ENCODE measurements around the gene NDUFA8.

The NDUFA8 gene

GRCh38 chr9:122134822-122135528, 24.6 kb downstream of the NDUFA8 start:
- DNase-seq, result no peak

- no peak for DNase-seq
Measured at GRCh38 chr9:122133984-122134535, 25.5 kb downstream of the NDUFA8 start.

DNA sequence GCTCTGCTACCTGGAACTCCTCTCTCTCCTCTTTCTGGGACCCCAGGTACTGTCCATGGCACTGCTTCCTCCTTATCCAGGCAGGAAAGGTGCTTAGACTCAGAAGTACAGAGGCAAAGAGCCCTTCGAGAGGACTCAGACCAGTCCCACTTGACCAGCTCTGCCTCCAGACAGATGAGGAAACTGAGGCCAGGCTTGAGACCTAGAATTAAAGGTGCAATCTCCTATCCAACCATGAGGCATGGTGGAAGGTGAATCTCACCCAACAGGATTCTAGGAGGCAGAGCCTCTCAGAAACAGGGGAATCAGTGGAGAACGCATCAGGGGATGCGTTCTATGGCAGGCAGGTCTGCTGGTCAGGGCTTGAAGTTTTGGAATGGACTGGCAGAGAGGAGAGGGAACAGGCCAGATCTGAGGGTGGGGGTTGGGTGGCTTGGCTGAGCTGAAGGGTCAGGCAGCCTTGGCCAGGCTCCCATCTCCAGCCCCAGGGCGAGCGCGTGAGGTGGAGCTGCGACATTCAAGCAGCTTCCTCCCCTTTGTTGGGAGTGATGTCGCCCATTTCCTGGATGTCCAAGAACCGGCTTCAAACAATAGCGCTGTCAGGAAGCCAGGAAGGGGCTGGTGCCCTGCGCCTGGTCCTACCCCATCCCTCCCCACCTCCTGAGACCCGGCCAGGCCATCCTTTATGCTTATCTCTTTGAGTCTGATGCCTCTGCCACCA, 26.2 kb downstream of the NDUFA8 start:
- DNase-seq, result no peak

GRCh38 chr9:122132539-122132938, 27.0 kb downstream of the NDUFA8 start:
- no peak for DNase-seq

- DNase-seq, result no peak
Measured at GRCh38 chr9:122131401-122132001, 28.1 kb downstream of the NDUFA8 start.

- DNase-seq, result no peak
Measured at GRCh38 chr9:122130837-122131236, 28.7 kb downstream of the NDUFA8 start.

DNA sequence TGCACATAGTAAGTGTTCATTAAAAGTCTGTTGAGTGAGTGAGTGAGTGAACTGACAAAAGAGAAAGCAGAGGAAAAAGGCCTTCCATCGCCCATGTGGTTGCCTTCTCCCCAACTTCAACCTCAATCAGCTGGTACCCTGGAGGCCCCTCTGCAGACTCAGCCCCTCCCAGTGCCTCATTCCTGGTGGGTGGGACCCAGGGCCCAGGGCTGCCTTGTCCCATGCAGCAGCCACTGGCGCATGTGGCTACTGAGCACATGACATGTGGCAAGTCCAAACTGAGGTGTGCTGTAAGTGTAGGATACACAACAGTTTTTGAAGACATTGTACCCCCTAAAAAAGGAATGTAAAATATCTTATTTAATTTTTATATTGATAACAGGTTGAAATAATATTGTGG, 29.6 kb downstream of the NDUFA8 start:
- DNase-seq, result no peak

- no peak for DNase-seq
Measured at GRCh38 chr9:122128969-122129343, 30.6 kb downstream of the NDUFA8 start.

- no peak for DNase-seq
Measured at GRCh38 chr9:122128007-122128968, 31.3 kb downstream of the NDUFA8 start.

DNA sequence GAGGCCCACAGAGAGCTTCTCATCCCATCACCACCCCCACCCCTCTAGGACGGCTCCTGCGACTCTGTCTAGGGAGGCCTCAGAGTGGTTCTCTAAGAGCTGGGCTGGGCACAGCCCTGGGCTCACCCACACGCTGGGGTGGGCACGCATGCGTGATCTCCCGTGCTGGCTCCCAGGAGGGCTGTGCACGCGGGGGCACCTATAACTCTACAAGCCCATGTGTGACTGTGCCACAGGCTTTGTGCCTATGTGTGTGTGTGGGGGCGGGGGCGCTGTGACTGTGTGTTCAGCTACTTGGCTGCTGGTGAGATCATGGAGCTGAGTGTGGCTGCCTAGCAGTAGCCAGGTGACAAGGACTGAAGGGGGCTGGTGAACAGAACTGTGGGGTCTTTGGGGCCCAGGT, 32.2 kb downstream of the NDUFA8 start:
- no peak for DNase-seq

DNA sequence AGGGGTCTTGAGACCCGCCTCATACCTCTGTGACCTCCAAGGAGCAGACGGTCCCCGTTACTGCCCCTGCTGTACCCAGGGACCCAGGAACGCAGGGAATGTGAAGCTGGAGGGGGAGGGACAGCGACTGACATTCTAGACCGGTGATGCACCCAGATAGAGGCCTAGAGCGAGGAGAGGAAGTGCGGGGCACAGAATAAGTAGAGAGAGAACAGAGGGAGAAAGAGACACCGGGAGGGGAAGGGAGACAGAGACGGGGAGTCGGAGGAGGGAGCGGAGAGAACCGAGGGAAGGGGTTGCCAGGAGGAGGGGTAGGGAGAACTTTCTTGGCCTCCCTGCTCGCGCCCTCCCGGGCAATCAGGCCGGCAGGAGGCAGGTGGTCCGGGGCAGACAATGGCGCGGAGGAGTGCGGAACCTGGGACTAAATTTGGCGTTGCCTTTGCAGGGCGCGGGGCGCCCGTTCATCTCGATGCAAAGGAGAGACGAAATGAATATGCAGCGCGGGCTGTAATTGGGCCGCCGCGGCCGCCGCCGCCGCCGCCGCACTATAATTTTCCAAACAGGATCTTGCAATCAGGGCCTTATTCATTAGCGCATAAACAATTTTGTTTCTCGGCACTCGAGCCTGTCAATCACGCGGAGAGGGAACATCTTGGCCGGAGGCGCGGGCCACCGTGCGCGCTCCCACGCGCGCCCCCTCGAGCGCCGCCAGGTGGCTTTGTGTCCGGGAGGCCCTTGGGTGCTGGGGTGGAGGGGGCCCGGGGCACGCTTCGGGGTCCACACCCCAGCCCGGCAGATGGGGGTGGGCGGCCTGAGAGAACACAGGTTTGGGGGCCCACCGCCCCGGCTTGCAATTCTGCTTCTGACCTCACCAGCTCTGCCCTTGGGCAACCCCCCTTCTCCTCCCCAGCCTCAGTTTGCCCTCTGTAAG, 33.0 kb downstream of the NDUFA8 start:
- no peak for DNase-seq

DNA sequence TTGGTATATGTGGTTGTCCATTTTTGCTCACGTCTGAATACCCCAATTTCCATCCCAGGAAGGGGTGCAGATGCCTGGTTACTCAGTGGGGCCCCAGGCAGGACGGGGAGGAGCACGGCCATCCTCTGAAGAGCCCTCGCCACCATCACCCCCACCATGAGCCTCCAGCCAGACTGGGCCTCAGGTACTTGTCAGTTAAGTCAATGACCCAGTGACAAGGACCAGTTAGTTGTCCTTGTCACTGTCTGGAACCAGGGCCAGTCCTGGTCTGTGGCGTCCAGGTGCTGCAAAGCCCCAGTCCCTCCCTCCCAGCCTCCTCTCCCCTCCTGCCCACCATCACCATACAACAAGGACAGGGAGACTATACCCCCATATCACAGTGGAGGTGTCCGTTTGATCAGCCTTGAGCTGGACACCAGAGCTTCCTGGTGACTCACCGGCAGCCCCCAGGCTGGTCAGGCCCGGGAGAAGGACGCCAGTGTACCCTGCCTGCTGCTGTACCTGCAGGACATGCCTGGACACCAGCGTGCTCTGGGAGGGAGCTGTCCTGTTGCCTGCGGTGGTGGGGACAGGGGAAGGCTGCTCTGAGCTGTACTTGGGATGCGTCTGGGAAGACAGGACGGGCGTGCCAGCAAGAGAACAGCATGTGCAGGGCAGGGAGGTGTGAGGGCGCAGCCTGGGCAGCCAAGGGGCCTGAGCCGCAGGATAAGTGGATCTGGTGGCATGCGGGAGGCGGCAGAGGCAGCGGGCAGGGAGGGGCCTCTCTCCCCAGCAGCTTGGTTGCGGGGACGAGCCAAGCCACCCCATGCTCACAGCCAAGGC, 33.9 kb downstream of the NDUFA8 start:
- no peak for DNase-seq

DNA sequence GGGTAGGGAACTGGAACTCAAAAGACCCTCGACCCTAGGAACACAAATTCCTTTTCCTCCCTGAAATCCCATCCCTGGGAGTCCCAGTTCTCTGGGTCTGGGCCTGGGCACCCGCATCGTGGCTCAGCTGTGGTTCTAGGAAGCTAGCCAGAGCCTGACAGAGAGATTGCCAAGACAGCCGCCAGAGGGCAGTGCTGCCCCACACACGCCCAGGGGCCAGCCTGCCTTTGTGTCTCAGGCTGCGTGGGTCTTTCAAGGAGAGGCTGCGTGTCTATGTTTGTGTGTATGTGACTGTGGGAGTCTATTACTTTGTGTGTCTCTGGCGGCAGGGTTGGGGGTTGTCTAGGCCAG, 34.4 kb downstream of the NDUFA8 start:
- peak; percentile 70 for DNase-seq

GRCh38 chr9:122124528-122124927, 35.1 kb downstream of the NDUFA8 start:
- no peak for DNase-seq

- no peak for DNase-seq
Measured at GRCh38 chr9:122124048-122124447, 35.5 kb downstream of the NDUFA8 start.

DNA sequence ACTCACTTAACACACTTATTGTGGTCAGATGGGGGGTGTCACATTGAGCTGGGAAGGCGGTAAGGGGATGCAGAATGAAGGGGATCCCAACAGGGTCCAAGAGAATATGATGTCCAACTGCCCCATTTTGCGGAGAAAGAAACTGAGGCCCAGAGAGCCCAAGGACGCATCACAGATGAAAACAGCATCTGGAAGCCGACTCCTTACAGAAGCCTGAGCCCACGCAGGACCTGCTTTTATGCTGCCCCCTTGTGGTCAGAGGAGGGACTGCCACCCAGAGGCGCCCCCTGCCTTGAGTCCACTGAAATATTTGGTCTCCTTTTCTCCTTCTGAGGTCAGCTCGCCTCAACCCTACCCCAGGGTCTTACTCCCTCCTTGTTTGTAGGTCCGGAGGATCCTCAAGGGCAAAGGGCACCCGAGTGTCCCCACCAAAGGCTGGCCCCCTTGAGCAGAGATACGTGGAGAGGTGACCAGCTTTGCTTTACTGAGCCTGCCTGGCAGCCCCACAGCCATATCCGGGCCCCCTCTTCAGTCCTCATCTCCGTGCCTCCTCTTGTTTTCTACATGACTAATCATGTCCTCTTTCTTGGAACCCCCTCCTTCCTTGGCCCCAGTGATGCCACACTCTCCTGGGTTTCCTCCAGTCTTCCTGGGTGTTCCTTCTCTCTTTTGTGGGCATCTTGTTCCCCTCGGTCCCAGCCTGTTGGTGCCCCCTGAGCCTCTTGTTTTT, 36.5 kb downstream of the NDUFA8 start:
- peak; percentile 50 for DNase-seq

- DNase-seq, result no peak
Measured at GRCh38 chr9:122122468-122122867, 37.1 kb downstream of the NDUFA8 start.

GRCh38 chr9:122121931-122122330, 37.6 kb downstream of the NDUFA8 start:
- DNase-seq, result no peak

- no peak for DNase-seq
Measured at GRCh38 chr9:122121391-122121790, 38.2 kb downstream of the NDUFA8 start.
